Measurements from ENCODE around the gene WWOX.

DNA sequence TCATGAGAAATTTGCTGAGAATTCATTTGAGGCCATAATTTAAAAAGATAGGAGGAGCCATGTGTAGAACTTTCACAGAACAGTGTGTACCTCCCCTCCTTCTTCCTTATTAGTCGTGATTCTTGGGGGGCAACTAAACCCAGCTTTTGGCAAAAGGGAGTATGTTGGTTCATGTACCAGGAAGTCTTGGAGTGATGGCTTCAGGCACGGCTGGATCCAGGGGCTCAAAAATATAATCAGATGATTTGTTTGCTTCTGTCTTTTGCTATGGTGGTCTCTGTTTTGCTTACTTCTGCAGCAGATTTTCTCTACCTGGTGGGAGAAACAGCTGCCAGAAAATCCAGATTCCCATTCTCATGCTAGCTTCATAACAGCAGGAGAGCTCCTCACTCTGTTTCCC lies 871.2 kb downstream of the WWOX start:
- TF ChIP-seq CTCF (IDR thresholded peaks at IDR 0.05; ENCODE audit: low read depth, low read length) = no peak
- TF ChIP-seq POLR2A (IDR thresholded peaks at IDR 0.05; ENCODE audit: extremely low read depth, insufficient read length) = no peak

Data from NB4 (cell line).